MM.1S (cell line): ENCODE measurements around the gene NEDD4L.

Experiments
- DNase-seq: peaks from one replicate; pipeline ENCODE4 v3.0.0-alpha.2; 2015
- H2AFZ ChIP-seq: fragments of 300-600 bp; sonication (generic); 2 replicates; pipeline ENCODE4 v1.6.0; 2016; ENCODE audit warnings: antibody characterized with exemption, low read length
- H3F3A ChIP-seq: fragments of 300-600 bp; sonication (generic); 2 replicates; pipeline ENCODE4 v1.6.1; 2016; ENCODE audit warnings: mild to moderate bottlenecking, antibody characterized with exemption, low read length, moderate library complexity, mixed read lengths; ENCODE audit not compliant: insufficient read depth
- H3K27ac ChIP-seq: fragments of 300-600 bp; sonication (generic); 2 replicates; pipeline ENCODE4 v1.5.1; 2016; ENCODE audit warnings: mild to moderate bottlenecking, low read length
- H3K27me3 ChIP-seq: fragments of 300-600 bp; sonication (generic); replicated peaks from 2 replicates; pipeline ENCODE4 v1.6.0; 2016; ENCODE audit warnings: low read length; ENCODE audit not compliant: insufficient read depth
- H3K36me3 ChIP-seq: fragments of 300-600 bp; sonication (generic); replicated peaks from 2 replicates; pipeline ENCODE4 v1.6.1; 2016; ENCODE audit warnings: mild to moderate bottlenecking, low read length, mixed read lengths; ENCODE audit not compliant: insufficient read depth
- H3K4me1 ChIP-seq: fragments of 300-600 bp; sonication (generic); 2 replicates; pipeline ENCODE4 v1.6.1; 2016; ENCODE audit warnings: low read length, mixed read lengths
- H3K4me2 ChIP-seq: fragments of 300-600 bp; sonication (generic); 2 replicates; pipeline ENCODE4 v1.6.0; 2016; ENCODE audit warnings: low read depth, low read length
- H3K4me3 ChIP-seq: fragments of 300-600 bp; sonication (generic); 2 replicates; pipeline ENCODE4 v1.5.1; 2016; ENCODE audit warnings: low read length, mixed read lengths
- H3K79me2 ChIP-seq: fragments of 300-600 bp; sonication (generic); 2 replicates; pipeline ENCODE4 v1.6.1; 2016; ENCODE audit warnings: mixed run types, low read length, mixed read lengths
- H3K9ac ChIP-seq: fragments of 300-600 bp; sonication (generic); 2 replicates; pipeline ENCODE4 v1.6.1; 2016; ENCODE audit warnings: low read length, mixed read lengths
- H3K9me2 ChIP-seq: fragments of 300-600 bp; sonication (generic); replicated peaks from 2 replicates; pipeline ENCODE4 v1.6.1; 2016; ENCODE audit warnings: mild to moderate bottlenecking, low read length, mixed read lengths; ENCODE audit not compliant: insufficient read depth
- H3K9me3 ChIP-seq: fragments of 300-600 bp; sonication (generic); replicated peaks from 2 replicates; pipeline ENCODE4 v1.6.1; 2016; ENCODE audit warnings: mild to moderate bottlenecking, low read length, mixed read lengths; ENCODE audit not compliant: insufficient read depth
- H4K20me1 ChIP-seq: fragments of 300-600 bp; sonication (generic); 2 replicates; pipeline ENCODE4 v1.6.1; 2016; ENCODE audit warnings: mild to moderate bottlenecking, low read length, moderate library complexity, mixed read lengths; ENCODE audit not compliant: insufficient read depth
- CTCF ChIP-seq: fragments of 300-600 bp; sonication (generic); IDR thresholded peaks from 2 replicates; pipeline ENCODE4 v1.5.1; 2016; ENCODE audit warnings: antibody characterized with exemption, low read length, mixed read lengths
- EZH2 ChIP-seq: fragments of 300-600 bp; sonication (generic); optimal IDR thresholded peaks from 2 replicates; pipeline ENCODE3; 2017; ENCODE audit warnings: low read depth, mild to moderate bottlenecking, antibody characterized with exemption, low read length, mixed read lengths
- EZH2phosphoT487 ChIP-seq: fragments of 300-600 bp; sonication (generic); IDR thresholded peaks from 2 replicates; pipeline ENCODE4 v1.6.1; 2018; ENCODE audit warnings: antibody characterized with exemption, low read length

NEDD4L gene

GRCh38 chr18:58097907-58098166, 53.8 kb downstream of the NEDD4L start:
- Histone ChIP-seq H4K20me1 (no peaks in the 10 kb centered on the region), H3K9me3 (no peaks in the 10 kb centered on the region), H3K4me3 (no peak overlapping the region), H3K9me2 (no peaks in the 10 kb centered on the region), H3K4me2 (no peak overlapping the region), H3K4me1 (peaks cover 13% of the 10 kb centered on the region), H3K9ac (no peak overlapping the region), H3K27ac (no peak overlapping the region), H2AFZ (no peak overlapping the region), H3K36me3 (no peaks in the 10 kb centered on the region), H3K27me3 (no peaks in the 10 kb centered on the region), H3K79me2 (no peaks in the 10 kb centered on the region), H3F3A (no peaks in the 10 kb centered on the region)
- TF ChIP-seq EZH2phosphoT487, result no peak
- TF ChIP-seq EZH2, result no peak
- TF ChIP-seq CTCF, result no peak
- DNase-seq, result no peak

GRCh38 chr18:58098706-58099105, 54.7 kb downstream of the NEDD4L start:
- Histone ChIP-seq H3K4me1 (peaks cover 13% of the 10 kb centered on the region), H3K9ac (no peak overlapping the region), H3K9me3 (no peaks in the 10 kb centered on the region), H3K27me3 (no peaks in the 10 kb centered on the region), H3K4me2 (no peak overlapping the region), H3K79me2 (no peaks in the 10 kb centered on the region), H4K20me1 (no peaks in the 10 kb centered on the region), H2AFZ (no peak overlapping the region), H3K27ac (no peak overlapping the region), H3F3A (no peaks in the 10 kb centered on the region), H3K9me2 (no peaks in the 10 kb centered on the region), H3K4me3 (no peak overlapping the region), H3K36me3 (no peaks in the 10 kb centered on the region)
- no peak for TF ChIP-seq EZH2
- TF ChIP-seq CTCF, result no peak
- no peak for TF ChIP-seq EZH2phosphoT487
- no peak for DNase-seq

DNA sequence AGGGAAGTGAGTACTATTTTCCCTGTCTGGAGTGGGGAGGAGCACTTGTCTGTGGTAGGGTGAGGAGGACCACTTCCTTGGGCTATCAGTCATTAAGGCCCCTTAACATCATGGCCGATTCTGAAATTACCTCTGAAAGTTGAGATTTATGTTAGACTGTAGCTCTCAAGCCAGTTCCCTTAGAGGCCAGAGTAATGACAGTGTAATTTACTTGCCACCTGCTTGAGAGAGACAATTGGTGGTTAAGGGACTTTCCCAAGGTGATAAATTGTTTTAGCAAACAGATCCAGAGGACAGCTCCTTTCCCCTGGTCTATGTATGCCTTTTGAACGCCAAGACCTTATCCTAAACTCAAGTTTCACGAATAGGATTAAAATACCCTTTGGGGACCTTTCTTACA, 56.1 kb downstream of the NEDD4L start:
- H3K79me2 ChIP-seq, result no peaks in the 10 kb centered on the region
- no peaks in the 10 kb centered on the region for H3K9me3 ChIP-seq
- no peaks in the 10 kb centered on the region for H3K9me2 ChIP-seq
- no peaks in the 10 kb centered on the region for H3K36me3 ChIP-seq
- no peak for TF ChIP-seq EZH2
- TF ChIP-seq EZH2phosphoT487, result no peak
- no peak for TF ChIP-seq CTCF
- peak; percentile 60 for DNase-seq
- H3K4me1 ChIP-seq, result peaks cover 13% of the 10 kb centered on the region
- no peak overlapping the region for H3K9ac ChIP-seq
- H3F3A ChIP-seq, result no peaks in the 10 kb centered on the region
- H3K4me3 ChIP-seq, result no peak overlapping the region
- peak overlapping the region; percentile 33; the same call in 1 of the 2 replicates for H3K4me2 ChIP-seq
- no peaks in the 10 kb centered on the region for H3K27me3 ChIP-seq
- H4K20me1 ChIP-seq, result no peaks in the 10 kb centered on the region
- 0 out of 2 replicates have a peak overlapping the region, but pooled peaks have one; percentile 7 for H2AFZ ChIP-seq
- peak overlapping the region; percentile 40; the same call in 1 of the 2 replicates for H3K27ac ChIP-seq
